ENCODE results near the gene CENPX.
"Not testable (repeated sequence)": the region's sequence is repeated elsewhere in the genome, so short reads cannot be mapped to it uniquely, and the experiment has no call there.

CENPX gene

GRCh38 chr17:81995463-81996231, 27.0 kb downstream of the CENPX start:
- DNase-seq, result no peak

GRCh38 chr17:81994593-81995462, 27.9 kb downstream of the CENPX start:
- no peak for DNase-seq

GRCh38 chr17:81993729-81994592, 28.7 kb downstream of the CENPX start:
- DNase-seq, result no peak

- no peak for DNase-seq
Observed at GRCh38 chr17:81992306-81993102, 30.2 kb downstream of the CENPX start.

- no peak for DNase-seq
Observed at GRCh38 chr17:81991684-81992305, 30.9 kb downstream of the CENPX start.

- no peak for DNase-seq
Observed at GRCh38 chr17:81990836-81991683, 31.6 kb downstream of the CENPX start.

GRCh38 chr17:81987161-81987770, 35.4 kb downstream of the CENPX start:
- DNase-seq, result no peak

- DNase-seq, result no peak
Observed at GRCh38 chr17:81986606-81987005, 36.1 kb downstream of the CENPX start.

GRCh38 chr17:81984773-81985410, 37.8 kb downstream of the CENPX start:
- DNase-seq, result no peak

GRCh38 chr17:81983639-81984373, 38.9 kb downstream of the CENPX start:
- DNase-seq, result no peak

- DNase-seq, result no peak
Observed at GRCh38 chr17:81983011-81983638, 39.6 kb downstream of the CENPX start.

GRCh38 chr17:81981511-81981910, 41.2 kb downstream of the CENPX start:
- DNase-seq, result not testable (repeated sequence)

GRCh38 chr17:81980707-81981343, 41.9 kb downstream of the CENPX start:
- peak; percentile 28 for DNase-seq

- DNase-seq, result no peak
Observed at GRCh38 chr17:81980122-81980521, 42.6 kb downstream of the CENPX start.

- no peak for DNase-seq
Observed at GRCh38 chr17:81978524-81979298, 44.0 kb downstream of the CENPX start.

- peak; percentile 91 for DNase-seq
Observed at GRCh38 chr17:81977211-81977808, 45.4 kb downstream of the CENPX start, which contains the start of gene ASPSCR1. TSS of gene ASPSCR1 (plus strand) at chr17:81977629. CDS start at chr17:81977647, 18 bp downstream.

Data from CD4-positive, alpha-beta T cell treated with Interleukin-6 for 4 hours (primary cell).